ENCODE measurements around the gene RBM10. TPM values are rescaled to one million over a fixed set of nuclear protein-coding genes. Genes with fewer than 3 reads are reported as not detected.

The RBM10 gene
- polyA plus RNA-seq, 5 donors, result 39.2 to 59.0 (median 48.4) TPM

DNA sequence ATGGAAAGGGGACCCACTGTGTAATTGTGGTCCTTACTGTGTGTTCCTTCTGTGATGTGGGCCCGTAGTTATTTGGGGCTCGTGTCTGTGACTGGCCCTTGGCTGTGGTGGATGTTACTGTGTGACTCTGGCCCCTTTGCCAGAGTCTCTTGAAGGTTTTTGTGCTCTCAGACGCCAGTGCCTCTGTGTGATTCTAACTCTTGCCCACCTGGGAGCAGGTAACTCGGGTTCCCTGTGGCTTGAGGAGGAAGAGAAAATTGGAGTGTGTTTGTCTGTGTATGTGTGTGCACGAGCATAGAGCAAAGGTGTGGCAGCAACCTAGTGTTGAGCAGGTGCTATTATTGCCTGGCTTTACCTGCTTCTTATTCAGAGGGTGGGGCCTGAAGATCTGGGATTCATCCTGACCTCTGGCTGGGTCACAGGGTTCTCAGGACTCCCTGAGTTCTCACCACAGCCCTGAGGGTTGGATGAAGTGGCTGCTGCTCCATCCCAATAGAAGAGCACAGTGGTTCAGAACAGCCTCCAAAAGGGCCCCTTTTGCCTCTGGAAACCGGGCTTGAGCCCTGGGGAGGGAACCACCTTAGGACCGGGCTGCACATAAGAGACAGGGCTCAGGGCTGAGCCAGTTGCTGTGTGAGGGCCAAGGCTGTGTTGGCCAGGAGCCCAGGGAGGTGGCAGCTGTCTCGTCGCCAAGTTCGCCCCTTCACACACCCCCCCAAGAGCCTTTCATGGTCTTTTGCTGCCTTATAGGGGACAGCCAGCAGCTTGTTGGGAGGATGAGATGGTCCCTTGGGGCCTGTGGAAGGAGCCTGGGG, 1.3 kb downstream of the RBM10 start:
- no peak for DNase-seq

- no peak for DNase-seq
Observed at GRCh38 chrX:47146936-47147859, 2.2 kb downstream of the RBM10 start.

DNA sequence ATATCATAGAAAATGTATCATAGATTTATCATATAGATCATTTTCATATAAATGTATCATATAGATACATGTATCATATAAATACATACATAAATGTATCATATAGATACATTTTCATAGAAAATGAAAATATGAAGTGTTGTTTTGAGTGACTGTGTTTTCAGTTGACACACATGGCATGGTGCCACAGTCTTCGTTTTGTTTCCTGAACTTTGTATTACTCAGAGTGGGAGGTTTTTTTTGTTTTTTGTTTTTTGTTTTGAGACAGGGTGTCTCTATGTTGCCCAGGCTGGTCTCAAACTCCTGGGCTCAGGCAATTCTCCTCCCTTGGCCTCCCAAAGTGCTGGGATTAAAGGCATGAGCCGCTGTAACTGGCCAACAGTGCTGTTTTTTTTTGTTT, 3.9 kb downstream of the RBM10 start:
- DNase-seq, result no peak

DNA sequence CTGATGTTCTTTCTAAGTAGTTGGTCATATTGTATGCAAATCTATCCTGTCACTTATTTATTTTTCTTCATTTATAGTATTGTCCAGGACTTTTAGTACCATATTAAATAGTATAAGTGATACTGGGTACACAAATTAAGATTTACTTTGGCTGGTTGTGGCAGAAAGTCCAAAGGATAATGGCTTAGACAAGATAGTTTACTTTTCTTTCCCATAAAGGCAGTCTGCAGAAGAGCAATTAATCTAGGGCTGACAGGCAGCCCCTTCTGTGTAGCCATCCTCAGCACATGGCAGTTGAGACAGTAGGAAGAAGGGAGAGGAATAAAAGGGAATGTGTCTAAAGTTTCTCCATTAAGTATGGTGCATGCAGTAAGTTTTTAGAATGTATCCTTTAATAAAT, 6.4 kb downstream of the RBM10 start:
- DNase-seq, result no peak

DNA sequence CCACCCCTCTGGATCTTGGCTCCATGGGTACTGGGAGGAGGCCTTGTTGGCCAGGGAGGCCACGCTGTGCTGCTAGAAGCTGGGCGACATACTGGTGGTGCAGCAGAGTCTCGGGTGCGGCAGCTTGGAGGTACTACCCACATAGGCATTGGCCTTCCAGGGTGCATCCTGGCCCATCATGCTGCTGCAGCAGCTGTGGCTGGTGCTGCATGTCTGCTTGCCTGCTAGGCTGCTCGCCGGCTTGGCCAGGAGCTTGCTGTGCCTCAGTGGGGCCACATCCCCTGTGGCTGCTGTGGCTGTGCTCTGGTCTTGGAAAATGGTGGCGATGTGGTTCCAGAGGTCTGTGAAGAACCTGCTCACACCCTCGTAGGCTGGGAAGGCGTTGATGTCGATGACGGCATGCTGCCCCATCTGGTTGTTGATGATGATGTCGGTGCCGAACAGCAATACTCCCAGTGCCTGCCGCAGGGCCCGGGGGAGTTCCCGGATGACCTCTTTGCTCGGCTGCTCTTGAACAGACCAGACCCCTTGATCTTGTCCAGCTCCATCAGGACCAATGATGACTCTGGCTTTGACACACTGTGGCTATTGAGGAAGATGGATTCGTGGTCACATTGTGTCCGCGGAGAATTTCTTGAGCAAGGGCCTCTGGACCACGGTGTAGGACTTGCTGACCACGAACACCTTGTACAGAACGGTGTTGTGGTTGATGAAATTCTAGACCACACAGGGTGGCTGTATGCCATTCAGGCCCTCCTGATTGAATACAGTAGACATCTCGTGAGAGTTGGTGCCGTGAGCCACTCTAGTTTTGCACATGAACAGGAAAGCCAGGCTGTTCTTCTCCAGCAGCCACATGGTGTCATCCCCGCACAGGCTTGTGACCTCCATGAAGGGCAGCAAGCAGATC, 11.8 kb downstream of the RBM10 start:
- no peak for DNase-seq

- no peak for DNase-seq
Observed at GRCh38 chrX:47158131-47158530, 13.1 kb downstream of the RBM10 start.

- DNase-seq, result no peak
Observed at GRCh38 chrX:47158781-47159180, 13.8 kb downstream of the RBM10 start.

GRCh38 chrX:47160781-47161180, 15.8 kb downstream of the RBM10 start:
- no peak for DNase-seq

DNA sequence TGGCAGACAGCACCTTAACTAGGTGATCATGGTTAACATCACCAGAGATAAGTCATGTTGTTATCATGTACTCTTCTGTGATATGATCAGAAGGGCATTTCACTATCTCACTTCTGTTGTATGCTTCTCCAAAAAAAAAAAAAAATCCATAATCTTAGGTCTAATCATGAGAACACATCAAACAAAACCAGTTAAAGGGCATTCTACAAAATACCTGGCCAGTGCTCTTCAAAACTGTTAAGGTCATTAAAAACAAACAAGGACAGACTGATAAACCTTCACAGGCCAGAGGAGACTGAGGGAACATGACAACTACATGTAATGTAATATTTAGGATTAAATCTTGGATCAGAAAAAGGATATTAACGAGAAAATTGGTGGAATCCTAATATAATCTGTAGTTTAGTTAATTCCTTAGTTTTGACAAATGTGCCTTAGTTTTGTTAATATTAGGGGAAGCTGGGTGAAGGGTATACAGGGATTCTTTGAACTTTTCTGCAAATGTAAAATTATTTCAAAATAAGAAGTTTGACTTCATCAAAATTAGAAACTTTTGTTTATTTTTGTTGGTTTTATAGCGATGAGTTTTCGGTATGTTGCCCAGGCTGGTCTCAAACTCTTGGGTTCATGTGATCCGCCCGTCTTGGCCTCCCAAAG, 18.0 kb downstream of the RBM10 start:
- no peak for DNase-seq

GRCh38 chrX:47164420-47164819, 19.4 kb downstream of the RBM10 start:
- DNase-seq, result no peak

GRCh38 chrX:47166126-47166525, 21.1 kb downstream of the RBM10 start:
- DNase-seq, result no peak

DNA sequence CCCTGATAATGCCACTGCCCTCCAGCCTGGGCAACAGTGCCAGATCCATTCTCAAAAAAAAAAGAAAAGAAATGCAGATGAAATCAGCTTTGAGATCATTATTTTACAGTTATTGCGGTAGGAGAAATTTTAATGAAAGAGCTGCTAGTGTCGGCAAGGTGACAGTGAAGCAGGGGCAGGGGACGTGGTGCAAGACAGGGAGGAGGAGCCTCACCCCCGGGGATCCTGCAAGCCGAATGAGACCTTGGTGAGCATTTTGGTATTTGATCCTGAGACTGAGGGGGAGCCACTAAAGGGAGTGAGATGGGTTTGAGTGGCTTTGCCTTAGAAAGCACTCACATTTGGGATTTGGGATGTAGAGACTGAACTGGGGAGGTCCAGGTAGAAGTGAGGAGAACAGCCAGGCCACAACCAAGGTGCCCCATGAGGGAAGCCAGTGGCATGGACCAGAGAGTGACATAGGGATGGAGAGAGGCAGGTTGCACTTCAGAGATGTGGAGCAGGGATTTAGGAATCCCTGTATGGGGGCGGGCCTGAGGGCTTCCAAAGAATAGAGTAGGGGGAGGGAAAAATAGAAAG, 23.6 kb downstream of the RBM10 start:
- DNase-seq, result no peak

DNA sequence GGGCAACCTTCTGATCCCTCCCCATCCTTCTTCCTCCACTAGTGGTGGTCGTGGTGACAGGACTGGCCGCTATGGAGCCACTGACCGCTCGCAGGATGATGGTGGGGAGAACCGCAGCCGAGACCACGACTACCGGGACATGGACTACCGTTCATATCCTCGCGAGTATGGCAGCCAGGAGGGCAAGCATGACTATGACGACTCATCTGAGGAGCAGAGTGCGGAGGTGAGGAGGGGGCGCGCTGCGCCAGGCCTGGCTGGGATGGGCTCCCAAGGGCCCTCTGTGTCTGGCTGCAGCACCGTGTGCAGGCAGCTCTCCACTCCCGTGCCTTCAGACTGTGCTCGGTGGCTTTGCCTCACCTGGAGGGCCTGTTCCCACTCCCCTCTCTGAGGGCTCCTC, 24.3 kb downstream of the RBM10 start:
- no peak for DNase-seq

DNA sequence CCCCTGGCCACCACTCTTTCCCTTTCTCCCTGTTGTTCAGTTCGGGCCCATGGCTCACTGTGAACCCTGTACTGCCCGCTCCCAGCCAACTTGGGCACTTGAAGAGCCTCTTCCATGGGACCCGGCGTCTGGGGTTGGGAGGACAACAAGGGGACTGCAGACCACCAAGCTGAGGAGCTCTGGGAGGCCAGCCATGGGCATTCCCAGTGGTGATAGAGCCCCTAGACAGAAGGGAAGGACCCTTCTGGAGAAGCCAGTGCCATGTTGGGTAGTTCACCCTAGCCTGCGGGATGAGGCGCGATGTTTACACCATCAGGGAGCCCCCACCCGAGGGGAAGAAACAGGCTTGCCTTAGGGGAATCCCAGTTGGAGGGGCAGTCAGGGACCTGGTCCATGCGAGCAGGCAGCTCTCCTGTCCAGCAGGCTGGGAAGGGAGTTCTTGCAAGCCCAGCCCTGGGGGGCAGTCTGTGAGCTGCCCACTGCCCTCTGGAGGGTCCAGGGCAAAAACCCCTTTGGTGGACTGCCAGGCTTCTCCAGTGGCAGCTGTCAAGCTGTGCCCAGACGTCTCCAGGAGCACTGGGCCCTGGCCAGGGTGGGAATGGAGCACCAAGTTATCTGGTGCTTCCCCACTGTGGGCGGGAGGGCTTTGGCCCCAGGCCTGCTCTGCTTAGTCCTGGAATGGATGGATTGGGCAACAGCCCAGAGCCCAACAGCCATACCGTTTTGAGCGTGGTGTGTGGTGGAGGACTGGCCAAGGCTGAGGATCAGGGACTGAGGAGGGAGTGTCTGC, 24.9 kb downstream of the RBM10 start:
- no peak for DNase-seq

DNA sequence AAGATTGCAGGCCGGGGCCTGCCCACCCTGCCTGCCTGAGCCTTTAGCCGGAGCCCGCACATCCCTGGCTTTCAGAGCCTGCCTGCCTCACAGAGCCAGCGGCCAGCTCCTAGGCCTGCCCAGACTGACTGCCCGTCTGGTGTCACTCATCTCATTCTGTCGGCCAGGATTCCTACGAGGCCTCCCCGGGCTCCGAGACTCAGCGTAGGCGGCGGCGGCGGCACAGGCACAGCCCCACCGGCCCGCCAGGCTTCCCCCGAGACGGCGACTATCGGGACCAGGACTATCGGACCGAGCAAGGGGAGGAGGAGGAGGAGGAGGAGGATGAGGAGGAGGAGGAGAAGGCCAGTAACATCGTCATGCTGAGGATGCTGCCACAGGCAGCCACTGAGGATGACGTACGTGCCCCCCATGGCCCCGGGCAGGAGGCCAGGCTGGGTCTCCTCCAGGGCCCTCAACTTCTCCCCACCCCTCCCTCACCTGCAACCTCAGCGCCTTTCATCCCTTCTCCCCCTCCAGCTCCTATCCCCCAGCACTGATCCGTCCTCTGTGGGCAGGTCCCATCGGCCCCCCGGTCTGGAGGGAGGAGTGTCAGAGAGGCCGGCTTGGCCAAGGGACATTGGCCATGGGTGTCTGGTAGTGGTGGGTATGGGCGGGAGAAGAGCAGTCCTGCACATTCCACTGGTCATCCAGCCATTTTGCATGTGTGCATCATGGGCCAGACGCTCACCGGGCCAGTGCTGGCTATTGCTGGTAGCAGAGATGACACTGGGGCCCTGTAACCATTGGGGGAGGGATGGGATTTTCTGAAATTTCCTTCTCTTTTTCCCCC, 26.1 kb downstream of the RBM10 start:
- DNase-seq, result no peak

- DNase-seq, result no peak
Observed at GRCh38 chrX:47171996-47172395, 27.0 kb downstream of the RBM10 start.

GRCh38 chrX:47172549-47172948, 27.5 kb downstream of the RBM10 start:
- DNase-seq, result no peak

GRCh38 chrX:47172971-47173792, 28.2 kb downstream of the RBM10 start:
- no peak for DNase-seq

All from right lung (tissue), 5 donors.